Renal pelvis (tissue), 4 donors: Measurements from ENCODE around the gene COLEC11. TPM values are rescaled to one million over a fixed set of nuclear protein-coding genes. Genes with fewer than 3 reads are reported as not detected.
A peak's percentile ranks its signal among the peaks of the same experiment; 100 is the strongest.
"Not testable (repeated sequence)": the region's sequence is repeated elsewhere in the genome, so short reads cannot be mapped to it uniquely, and the experiment has no call there.

Source experiments
- DNase-seq: peaks from one replicate; pipeline ENCODE4 v3.0.0-alpha.2; 2013
- polyA plus RNA-seq, 3 donors: library from polyadenylated mRNA; unstranded; fragments of 120-200 nt; gene quantifications; one replicate each; pipeline ENCODE4 v1.2.1, GENCODE V29; 2013; ENCODE audit not compliant: insufficient read length in 3 of 3

Gene COLEC11
- polyA plus RNA-seq, 3 donors, result 2.4 to 6.5 (median 2.7) TPM

GRCh38 chr2:3650140-3650920 is 55.4 kb downstream of the COLEC11 start:
- no peak for DNase-seq

- DNase-seq, result peak; percentile 80
Observed at GRCh38 chr2:3651691-3652648, 57.1 kb downstream of the COLEC11 start.

GRCh38 chr2:3652896-3653625 is 58.1 kb downstream of the COLEC11 start:
- no peak for DNase-seq

GRCh38 chr2:3654011-3654410 is 59.1 kb downstream of the COLEC11 start:
- DNase-seq, result no peak

GRCh38 chr2:3654531-3655225 is 59.8 kb downstream of the COLEC11 start:
- no peak for DNase-seq

- no peak for DNase-seq
Observed at GRCh38 chr2:3655871-3656761, 61.2 kb downstream of the COLEC11 start.

GRCh38 chr2:3656762-3657721 is 62.1 kb downstream of the COLEC11 start:
- no peak for DNase-seq

- DNase-seq, result no peak
Observed at GRCh38 chr2:3657881-3658280, 63.0 kb downstream of the COLEC11 start, which contains the start of gene ALLC. TSS of gene ALLC (plus strand) at chr2:3658200. CDS start at chr2:3671158, 12,958 bp downstream.

- DNase-seq, result no peak
Observed at GRCh38 chr2:3659447-3660432, 64.8 kb downstream of the COLEC11 start.

- DNase-seq, result not testable (repeated sequence)
Observed at GRCh38 chr2:3660640-3661039, 65.7 kb downstream of the COLEC11 start.

GRCh38 chr2:3661149-3661660 is 66.3 kb downstream of the COLEC11 start:
- no peak for DNase-seq

- DNase-seq, result no peak
Observed at GRCh38 chr2:3662239-3662638, 67.3 kb downstream of the COLEC11 start.

GRCh38 chr2:3664118-3664517 is 69.2 kb downstream of the COLEC11 start:
- DNase-seq, result no peak

GRCh38 chr2:3664925-3665324 is 70.0 kb downstream of the COLEC11 start:
- no peak for DNase-seq

- no peak for DNase-seq
Observed at GRCh38 chr2:3665886-3666612, 71.1 kb downstream of the COLEC11 start.

GRCh38 chr2:3666613-3666975 is 71.7 kb downstream of the COLEC11 start:
- DNase-seq, result no peak

GRCh38 chr2:3667151-3667631 is 72.3 kb downstream of the COLEC11 start:
- peak; percentile 50 for DNase-seq
